ENCODE results near the gene PDE5A.
A peak's percentile ranks its signal among the peaks of the same experiment; 100 is the strongest.
"Not testable (repeated sequence)": the region's sequence is repeated elsewhere in the genome, so short reads cannot be mapped to it uniquely, and the experiment has no call there.

Gene PDE5A

GRCh38 chr4:119462733-119463132, 165.9 kb downstream of the PDE5A start:
- peak; percentile 24 for DNase-seq

DNA sequence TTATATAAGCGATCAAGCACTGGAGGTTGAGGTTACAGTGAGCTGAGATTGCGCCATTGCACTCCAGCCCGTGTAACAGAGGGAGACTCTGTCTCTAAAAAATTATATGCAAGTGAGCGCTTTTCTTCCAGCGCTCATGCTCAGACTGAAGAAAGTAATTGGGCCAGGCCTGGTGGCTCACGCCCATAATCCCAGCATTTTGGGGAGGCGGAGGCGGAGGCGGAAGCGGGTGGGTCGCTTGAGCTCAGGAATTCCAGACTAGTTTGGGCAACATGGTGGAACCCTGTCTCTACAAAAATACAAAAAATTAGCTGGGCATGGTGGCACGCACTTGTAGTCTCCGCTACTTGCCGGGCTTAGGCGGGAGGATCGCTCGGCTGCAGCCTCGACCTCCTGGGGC, 172.9 kb downstream of the PDE5A start:
- not testable (repeated sequence) for DNase-seq

DNA sequence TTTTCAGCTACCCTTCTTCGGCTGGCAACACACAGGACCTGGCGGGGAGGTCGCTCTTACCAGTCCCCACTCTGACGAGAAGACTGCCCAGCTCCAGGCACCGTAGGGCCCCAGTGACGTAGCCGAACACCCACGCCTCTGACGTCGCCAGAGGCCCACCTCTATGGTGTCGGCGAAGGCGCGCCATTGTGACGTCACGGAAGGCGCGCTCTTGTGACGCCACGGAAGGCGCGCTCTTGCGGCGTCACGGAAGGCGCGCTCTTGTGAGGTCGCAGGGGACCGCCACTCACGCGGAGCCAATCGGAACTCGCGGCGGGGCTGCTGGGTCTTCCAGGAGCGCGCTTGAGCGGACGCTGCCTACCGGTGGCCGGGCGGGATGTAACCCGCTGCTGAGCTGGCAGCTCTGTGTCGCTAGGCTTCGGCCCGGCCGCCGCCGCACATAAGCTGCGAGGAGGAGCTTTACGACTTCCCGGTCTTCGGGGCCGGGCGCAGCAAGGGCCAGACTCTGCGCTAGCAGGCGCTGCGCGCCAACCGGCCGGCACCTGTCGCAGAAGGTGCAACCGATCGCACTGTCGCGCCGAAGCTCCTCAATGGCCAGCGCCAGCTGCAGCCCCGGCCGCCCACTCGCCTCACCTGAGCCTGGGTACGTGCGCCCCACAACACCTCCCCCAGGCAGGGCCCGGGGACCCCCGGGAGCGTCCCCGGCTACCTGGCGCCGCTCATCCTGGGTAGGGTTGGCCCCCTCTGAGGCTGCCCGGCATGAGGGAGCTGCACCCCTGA, 173.9 kb downstream of the PDE5A start:
- DNase-seq = peak; percentile 97

DNA sequence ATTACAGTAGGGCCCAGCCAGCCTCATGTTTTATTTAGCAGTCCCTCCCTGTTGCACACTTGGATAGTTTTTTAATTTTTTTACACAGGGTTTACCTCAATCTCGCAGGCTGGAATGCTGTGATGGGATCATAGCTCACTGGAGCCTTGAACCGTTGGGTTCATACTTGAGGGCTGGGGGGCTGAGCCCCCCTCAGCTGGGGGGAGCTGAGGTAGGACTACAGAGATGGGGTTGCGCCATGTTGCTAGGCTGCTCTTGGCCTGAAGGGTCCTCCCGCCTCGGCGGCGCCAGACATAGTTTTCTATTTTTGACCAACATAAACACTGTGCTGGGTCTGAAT, 174.5 kb downstream of the PDE5A start:
- DNase-seq = not testable (repeated sequence)

GRCh38 chr4:119453286-119453685, 175.3 kb downstream of the PDE5A start:
- not testable (repeated sequence) for DNase-seq

DNA sequence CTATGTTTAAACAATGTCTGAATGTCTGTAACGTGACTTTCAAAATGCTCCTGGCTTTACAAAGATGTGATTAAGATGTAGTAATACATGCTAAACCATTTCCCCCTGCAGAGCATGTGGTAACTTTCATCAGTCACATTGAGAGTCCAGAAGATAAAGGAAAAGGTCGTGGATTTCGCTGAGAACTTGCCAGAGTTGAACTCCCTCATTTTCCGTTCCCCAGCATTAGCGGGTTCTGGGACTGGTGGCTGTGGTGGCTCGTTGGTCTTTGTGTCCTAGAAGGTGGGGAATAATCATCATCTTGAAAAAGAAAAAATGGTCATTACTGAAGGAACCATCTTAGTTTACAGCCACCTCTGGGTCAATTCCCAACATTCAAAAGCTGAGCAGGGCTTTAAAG, 178.8 kb downstream of the PDE5A start:
- not testable (repeated sequence) for DNase-seq
